HepG2 (cell line): Measurements from ENCODE around the gene RESP18. TPM values are rescaled to one million over a fixed set of nuclear protein-coding genes. Genes with fewer than 3 reads are reported as not detected.
A peak's percentile ranks its signal among the peaks of the same experiment; 100 is the strongest.

Source experiments
- BRD4 ChIP-seq: sonication (generic); formaldehyde crosslinking; IDR thresholded peaks from 2 replicates; pipeline ENCODE4 v1.4.0; 2020; ENCODE audit warnings: missing genetic modification reagents
- GATAD2A ChIP-seq: IDR thresholded peaks from 2 replicates; pipeline ENCODE4 v1.6.1; 2016
- HMGA1 ChIP-seq: sonication (generic); formaldehyde crosslinking; conservative IDR thresholded peaks from 2 replicates; pipeline ENCODE4 v1.4.0; 2020; ENCODE audit warnings: missing genetic modification reagents
- HOXA3 ChIP-seq: sonication (generic); formaldehyde crosslinking; IDR thresholded peaks from 2 replicates; pipeline ENCODE4 v1.5.0; 2020; ENCODE audit warnings: missing genetic modification reagents
- KLF11 ChIP-seq: IDR thresholded peaks from 2 replicates; pipeline ENCODE4 v1.6.1; 2016; ENCODE audit warnings: missing compliant biosample characterization
- LCORL ChIP-seq, 2 experiments: fragments of 450-650 bp in 1 of 2; sonication (generic) in 1 of 2; formaldehyde crosslinking in 1 of 2; IDR thresholded peaks; 2 replicates each; pipeline versions ENCODE4 v1.5.0 to v1.6.1; 2017 to 2020; ENCODE audit warnings: antibody characterized with exemption in 1 of 2, missing genetic modification reagents in 1 of 2
- MEIS2 ChIP-seq: sonication (generic); formaldehyde crosslinking; IDR thresholded peaks from 2 replicates; pipeline ENCODE4 v1.9.0; 2021; ENCODE audit warnings: mild to moderate bottlenecking, missing genetic modification reagents
- MIXL1 ChIP-seq: IDR thresholded peaks from 2 replicates; pipeline ENCODE4 v1.6.1; 2016
- MXI1 ChIP-seq: IDR thresholded peaks from 3 replicates; pipeline ENCODE4 v1.6.1; 2012; ENCODE audit warnings: low read depth, low read length, inconsistent platforms, borderline replicate concordance
- MZF1 ChIP-seq: sonication (generic); formaldehyde crosslinking; IDR thresholded peaks from 2 replicates; pipeline ENCODE4 v1.8.1; 2023; ENCODE audit warnings: mild to moderate bottlenecking, missing genetic modification reagents, borderline replicate concordance
- NFYB ChIP-seq: sonication (generic); formaldehyde crosslinking; IDR thresholded peaks from 2 replicates; pipeline ENCODE4 v1.4.0; 2020; ENCODE audit warnings: missing genetic modification reagents
- SRSF4 ChIP-seq: fragments of 200-400 bp; formaldehyde crosslinking; IDR thresholded peaks from one replicate; pipeline ENCODE4 v1.6.1; 2018; ENCODE audit warnings: mild to moderate bottlenecking, low read depth, low read length, moderate library complexity; ENCODE audit not compliant: poor library complexity, severe bottlenecking
- TOPORS ChIP-seq: sonication (generic); formaldehyde crosslinking; IDR thresholded peaks from 2 replicates; pipeline ENCODE4 v1.8.0; 2023; ENCODE audit warnings: mild to moderate bottlenecking, missing genetic modification reagents
- ZBTB42 ChIP-seq: sonication (generic); formaldehyde crosslinking; IDR thresholded peaks from 2 replicates; pipeline ENCODE4 v1.5.0; 2020; ENCODE audit warnings: mild to moderate bottlenecking, missing genetic modification reagents
- ZBTB7A ChIP-seq: sonication (generic); formaldehyde crosslinking; IDR thresholded peaks from 2 replicates; pipeline ENCODE4 v1.8.0; 2022; ENCODE audit warnings: mild to moderate bottlenecking, missing genetic modification reagents
- ZNF121 ChIP-seq: sonication (generic); formaldehyde crosslinking; IDR thresholded peaks from 2 replicates; pipeline ENCODE4 v1.5.0; 2020; ENCODE audit warnings: mild to moderate bottlenecking, missing genetic modification reagents
- ZNF326 ChIP-seq: sonication (generic); formaldehyde crosslinking; IDR thresholded peaks from 2 replicates; pipeline ENCODE4 v1.4.0; 2020; ENCODE audit warnings: missing genetic modification reagents, borderline replicate concordance
- ZNF530 ChIP-seq: sonication (generic); formaldehyde crosslinking; IDR thresholded peaks from 2 replicates; pipeline ENCODE4 v1.5.0; 2020; ENCODE audit warnings: low read depth, mild to moderate bottlenecking, missing genetic modification reagents
- ZNF572 ChIP-seq: sonication (generic); formaldehyde crosslinking; IDR thresholded peaks from 2 replicates; pipeline ENCODE4 v1.5.1; 2020; ENCODE audit warnings: mild to moderate bottlenecking, missing genetic modification reagents
- ZNF883 ChIP-seq: sonication (generic); formaldehyde crosslinking; IDR thresholded peaks from 2 replicates; pipeline ENCODE4 v1.5.1; 2020; ENCODE audit warnings: mild to moderate bottlenecking, missing genetic modification reagents; ENCODE audit errors: not compliant biosample characterization
- ZSCAN31 ChIP-seq: sonication (generic); formaldehyde crosslinking; IDR thresholded peaks from 2 replicates; pipeline ENCODE4 v1.5.0; 2020; ENCODE audit warnings: low read depth, mild to moderate bottlenecking, missing genetic modification reagents
- polyA plus RNA-seq, 8 experiments: library from polyadenylated mRNA; depleted of rRNA in 3 of 8; stranded (reverse) in 7 of 8; unstranded in 1 of 8; fragments of >200 nt; fragmentation: Illumina TruSeq in 4 of 8; extraction: Trizol in 4 of 8; gene quantifications; 2 replicates each; pipeline versions ENCODE4 v1.2.1 to v1.2.3, GENCODE V29; 2011 to 2016; ENCODE audit warnings: low read depth in 4 of 8, missing spikeins in 1 of 8, mixed read lengths in 1 of 8; ENCODE audit not compliant: insufficient read depth in 1 of 8
- total RNA-seq, 5 experiments: library from RNA; depleted of rRNA; stranded (reverse); fragments of >200 nt; fragmentation: Illumina TruSeq; extraction: Trizol; gene quantifications; 2 replicates each; pipeline ENCODE4 v1.2.3, GENCODE V29; 2016; ENCODE audit warnings: low read depth in 1 of 5
- TF ChIP-seq, protein P1 (sequence below): sonication (generic); formaldehyde crosslinking; IDR thresholded peaks from 2 replicates; pipeline ENCODE4 v1.9.0; 2021; ENCODE audit warnings: missing genetic modification reagents, borderline replicate concordance
- TF ChIP-seq, protein P2 (sequence below): sonication (generic); formaldehyde crosslinking; conservative IDR thresholded peaks from 2 replicates; pipeline ENCODE4 v1.8.0; 2022; ENCODE audit warnings: missing genetic modification reagents
- TF ChIP-seq, protein P3 (sequence below): sonication (generic); formaldehyde crosslinking; conservative IDR thresholded peaks from 2 replicates; pipeline ENCODE4 v1.8.0; 2022; ENCODE audit warnings: mild to moderate bottlenecking, moderate library complexity, missing genetic modification reagents

Gene RESP18
- total and polyA plus RNA-seq, 2 of the 13 experiments (the other 11 are each of a cell fraction or from before 2014, with no cell fraction given) = not detected

DNA sequence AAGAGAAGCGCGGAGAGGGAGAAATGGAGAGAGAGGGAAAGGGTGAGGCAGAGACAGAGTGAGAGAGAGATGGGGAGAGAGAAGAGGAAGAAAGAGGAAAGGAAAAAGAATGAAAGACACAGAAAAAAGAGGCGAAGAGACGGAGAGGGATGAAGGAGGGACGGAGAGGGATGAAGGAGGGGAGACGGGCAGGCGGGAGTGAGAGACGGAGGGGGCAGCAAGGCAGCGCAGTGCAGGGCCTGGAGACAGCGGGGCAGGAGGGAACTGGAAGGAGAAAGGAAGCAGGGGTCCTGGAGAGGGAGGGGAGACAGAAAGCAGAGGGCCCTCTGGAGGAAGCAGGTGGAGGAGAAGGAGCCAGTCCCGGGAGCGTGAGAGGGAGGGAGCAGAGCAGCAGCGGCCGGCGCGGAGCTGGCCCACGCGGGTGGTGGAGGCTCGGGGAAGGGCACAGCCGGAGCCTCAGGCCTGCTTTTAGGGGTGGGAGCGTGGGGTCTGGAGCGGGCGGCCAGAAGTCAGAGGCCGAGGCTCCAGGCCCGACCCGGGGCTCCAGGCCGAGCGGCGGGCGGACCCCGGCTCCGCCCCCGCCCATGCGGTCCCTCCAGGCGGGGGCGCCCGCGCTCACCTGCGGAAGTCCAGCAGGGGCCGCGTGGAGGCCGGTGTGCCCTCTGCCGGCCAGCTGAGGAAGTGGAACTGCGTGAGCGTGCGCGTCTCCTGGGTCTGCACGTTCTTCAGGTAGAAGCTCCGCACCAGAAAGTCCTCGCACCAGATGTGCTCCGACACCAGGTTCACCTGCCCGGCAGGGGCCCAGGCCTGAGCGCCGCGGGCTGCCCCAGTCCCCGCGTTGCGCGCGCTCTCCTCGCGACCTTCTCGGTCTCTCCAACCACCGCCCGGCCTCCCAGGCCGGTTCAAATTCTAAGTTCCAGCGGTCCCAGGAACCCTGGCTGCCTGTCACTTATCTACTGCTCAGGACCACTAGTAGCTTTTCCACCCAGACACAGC lies 37.9 kb downstream of the RESP18 start (continued):
- no peak for TF ChIP-seq SRSF4
- TF ChIP-seq, protein P1, sequence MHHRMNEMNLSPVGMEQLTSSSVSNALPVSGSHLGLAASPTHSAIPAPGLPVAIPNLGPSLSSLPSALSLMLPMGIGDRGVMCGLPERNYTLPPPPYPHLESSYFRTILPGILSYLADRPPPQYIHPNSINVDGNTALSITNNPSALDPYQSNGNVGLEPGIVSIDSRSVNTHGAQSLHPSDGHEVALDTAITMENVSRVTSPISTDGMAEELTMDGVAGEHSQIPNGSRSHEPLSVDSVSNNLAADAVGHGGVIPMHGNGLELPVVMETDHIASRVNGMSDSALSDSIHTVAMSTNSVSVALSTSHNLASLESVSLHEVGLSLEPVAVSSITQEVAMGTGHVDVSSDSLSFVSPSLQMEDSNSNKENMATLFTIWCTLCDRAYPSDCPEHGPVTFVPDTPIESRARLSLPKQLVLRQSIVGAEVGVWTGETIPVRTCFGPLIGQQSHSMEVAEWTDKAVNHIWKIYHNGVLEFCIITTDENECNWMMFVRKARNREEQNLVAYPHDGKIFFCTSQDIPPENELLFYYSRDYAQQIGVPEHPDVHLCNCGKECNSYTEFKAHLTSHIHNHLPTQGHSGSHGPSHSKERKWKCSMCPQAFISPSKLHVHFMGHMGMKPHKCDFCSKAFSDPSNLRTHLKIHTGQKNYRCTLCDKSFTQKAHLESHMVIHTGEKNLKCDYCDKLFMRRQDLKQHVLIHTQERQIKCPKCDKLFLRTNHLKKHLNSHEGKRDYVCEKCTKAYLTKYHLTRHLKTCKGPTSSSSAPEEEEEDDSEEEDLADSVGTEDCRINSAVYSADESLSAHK = peak; percentile 75; the same call in 1 of the 2 replicates
- peak; percentile 97 for TF ChIP-seq ZSCAN31 (CRISPR knock-in tag)
- TF ChIP-seq, protein P2, sequence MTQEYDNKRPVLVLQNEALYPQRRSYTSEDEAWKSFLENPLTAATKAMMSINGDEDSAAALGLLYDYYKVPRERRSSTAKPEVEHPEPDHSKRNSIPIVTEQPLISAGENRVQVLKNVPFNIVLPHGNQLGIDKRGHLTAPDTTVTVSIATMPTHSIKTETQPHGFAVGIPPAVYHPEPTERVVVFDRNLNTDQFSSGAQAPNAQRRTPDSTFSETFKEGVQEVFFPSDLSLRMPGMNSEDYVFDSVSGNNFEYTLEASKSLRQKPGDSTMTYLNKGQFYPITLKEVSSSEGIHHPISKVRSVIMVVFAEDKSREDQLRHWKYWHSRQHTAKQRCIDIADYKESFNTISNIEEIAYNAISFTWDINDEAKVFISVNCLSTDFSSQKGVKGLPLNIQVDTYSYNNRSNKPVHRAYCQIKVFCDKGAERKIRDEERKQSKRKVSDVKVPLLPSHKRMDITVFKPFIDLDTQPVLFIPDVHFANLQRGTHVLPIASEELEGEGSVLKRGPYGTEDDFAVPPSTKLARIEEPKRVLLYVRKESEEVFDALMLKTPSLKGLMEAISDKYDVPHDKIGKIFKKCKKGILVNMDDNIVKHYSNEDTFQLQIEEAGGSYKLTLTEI = no peak
- no peak for TF ChIP-seq ZBTB42 (CRISPR knock-in tag)
- TF ChIP-seq LCORL (IDR thresholded peaks at IDR 0.05) = no peak
- TF ChIP-seq LCORL (CRISPR knock-in tag; IDR thresholded peaks at IDR 0.05) = peak; percentile 84; the same call in 1 of the 2 replicates
- 0 out of 2 replicates have a peak, but pooled peaks have one; percentile 8 for TF ChIP-seq ZBTB7A (CRISPR knock-in tag)
- 0 out of 2 replicates have a peak, but pooled peaks have one; percentile 17 for TF ChIP-seq ZNF121 (CRISPR knock-in tag)
- peak; percentile 82 for TF ChIP-seq GATAD2A (CRISPR knock-in tag)
- TF ChIP-seq MZF1 (CRISPR knock-in tag) = no peak; the same call in 1 of the 2 replicates
- TF ChIP-seq ZNF530 (CRISPR knock-in tag) = no peak
- TF ChIP-seq MXI1 = peak; percentile 87; the same call in 2 of the 3 replicates
- 0 out of 2 replicates have a peak, but pooled peaks have one; percentile 86 for TF ChIP-seq ZNF572
- TF ChIP-seq TOPORS (CRISPR knock-in tag) = peak; percentile 80; the same call in 1 of the 2 replicates
- peak; percentile 73; the same call in 1 of the 2 replicates for TF ChIP-seq MEIS2 (CRISPR knock-in tag)
- TF ChIP-seq HOXA3 (CRISPR knock-in tag) = peak; percentile 91
- peak; percentile 61 for TF ChIP-seq ZNF883 (CRISPR knock-in tag)
- peak; percentile 25; the same call in 1 of the 2 replicates for TF ChIP-seq NFYB (CRISPR knock-in tag)
- no peak for TF ChIP-seq BRD4 (CRISPR knock-in tag)
- no peak for TF ChIP-seq ZNF326 (CRISPR knock-in tag)
- TF ChIP-seq KLF11 (CRISPR knock-in tag) = 0 out of 2 replicates have a peak, but pooled peaks have one; percentile 64
- TF ChIP-seq HMGA1 (CRISPR knock-in tag) = no peak
- peak; percentile 69 for TF ChIP-seq MIXL1 (CRISPR knock-in tag)
- TF ChIP-seq, protein P3, sequence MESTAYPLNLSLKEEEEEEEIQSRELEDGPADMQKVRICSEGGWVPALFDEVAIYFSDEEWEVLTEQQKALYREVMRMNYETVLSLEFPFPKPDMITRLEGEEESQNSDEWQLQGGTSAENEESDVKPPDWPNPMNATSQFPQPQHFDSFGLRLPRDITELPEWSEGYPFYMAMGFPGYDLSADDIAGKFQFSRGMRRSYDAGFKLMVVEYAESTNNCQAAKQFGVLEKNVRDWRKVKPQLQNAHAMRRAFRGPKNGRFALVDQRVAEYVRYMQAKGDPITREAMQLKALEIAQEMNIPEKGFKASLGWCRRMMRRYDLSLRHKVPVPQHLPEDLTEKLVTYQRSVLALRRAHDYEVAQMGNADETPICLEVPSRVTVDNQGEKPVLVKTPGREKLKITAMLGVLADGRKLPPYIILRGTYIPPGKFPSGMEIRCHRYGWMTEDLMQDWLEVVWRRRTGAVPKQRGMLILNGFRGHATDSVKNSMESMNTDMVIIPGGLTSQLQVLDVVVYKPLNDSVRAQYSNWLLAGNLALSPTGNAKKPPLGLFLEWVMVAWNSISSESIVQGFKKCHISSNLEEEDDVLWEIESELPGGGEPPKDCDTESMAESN (CRISPR knock-in tag) = peak; percentile 93
